Measurements from ENCODE around the gene PCSK2.

PCSK2 gene

GRCh38 chr20:17406051-17406590 is 179.3 kb downstream of the PCSK2 start:
- DNase-seq, result no peak

- no peak for DNase-seq
Measured at GRCh38 chr20:17407550-17407949, 180.7 kb downstream of the PCSK2 start.

- no peak for DNase-seq
Measured at GRCh38 chr20:17417225-17417624, 190.4 kb downstream of the PCSK2 start.

- no peak for DNase-seq
Measured at GRCh38 chr20:17418737-17419136, 191.9 kb downstream of the PCSK2 start.

- no peak for DNase-seq
Measured at GRCh38 chr20:17419479-17420041, 192.7 kb downstream of the PCSK2 start.

- no peak for DNase-seq
Measured at GRCh38 chr20:17421493-17421892, 194.7 kb downstream of the PCSK2 start.

GRCh38 chr20:17423782-17424181 is 196.9 kb downstream of the PCSK2 start:
- DNase-seq, result no peak

GRCh38 chr20:17427638-17428037 is 200.8 kb downstream of the PCSK2 start:
- DNase-seq, result no peak

GRCh38 chr20:17430125-17430950 is 203.5 kb downstream of the PCSK2 start:
- no peak for DNase-seq

- peak; percentile 28 for DNase-seq
Measured at GRCh38 chr20:17431621-17432364, 205.0 kb downstream of the PCSK2 start.

GRCh38 chr20:17436664-17437063 is 209.8 kb downstream of the PCSK2 start:
- no peak for DNase-seq

GRCh38 chr20:17437251-17437650 is 210.4 kb downstream of the PCSK2 start:
- DNase-seq, result no peak

GRCh38 chr20:17438436-17439039 is 211.7 kb downstream of the PCSK2 start:
- DNase-seq, result no peak

GRCh38 chr20:17439616-17440296 is 212.9 kb downstream of the PCSK2 start:
- no peak for DNase-seq

- DNase-seq, result no peak
Measured at GRCh38 chr20:17441745-17442144, 214.9 kb downstream of the PCSK2 start.

GRCh38 chr20:17442588-17442987 is 215.7 kb downstream of the PCSK2 start:
- DNase-seq, result no peak

GRCh38 chr20:17443131-17443858 is 216.5 kb downstream of the PCSK2 start:
- DNase-seq, result no peak

GRCh38 chr20:17444091-17444490 is 217.3 kb downstream of the PCSK2 start:
- DNase-seq, result no peak

GRCh38 chr20:17445543-17445942 is 218.7 kb downstream of the PCSK2 start:
- no peak for DNase-seq

GRCh38 chr20:17446171-17446570 is 219.3 kb downstream of the PCSK2 start:
- no peak for DNase-seq

- no peak for DNase-seq
Measured at GRCh38 chr20:17448071-17448470, 221.2 kb downstream of the PCSK2 start.

GRCh38 chr20:17449031-17449430 is 222.2 kb downstream of the PCSK2 start:
- no peak for DNase-seq
